K562 (cell line): ENCODE measurements around the gene CPZ. TPM values are rescaled to one million over a fixed set of nuclear protein-coding genes. Genes with fewer than 3 reads are reported as not detected.
A peak's percentile ranks its signal among the peaks of the same experiment; 100 is the strongest.

Experiments used
- ATAC-seq: fragments of 200-7000 bp; cut with Tn5 transposase; 3 replicates; pipeline ENCODE4 v1.9.1; 2020; ENCODE audit warnings: moderate library complexity
- BruUV-seq: library from RNA; stranded (reverse); fragments of 400-500 nt; replicated peaks from 2 replicates; lab custom pipeline; 2021; lab: Mats Ljungman, UMichigan
- CTCF ChIA-PET: fragments of 300-600 bp; formaldehyde crosslinking; extraction: SDS; loops from one replicate; lab custom pipeline; 2021; ENCODE audit warnings: low intra/inter-chr PET ratio; lab: Yijun Ruan, JAX
- POLR2A ChIA-PET: fragments of 300-600, 350-650 bp; sonication (Branson Sonifier 250); formaldehyde crosslinking; extraction: SDS; loops from one replicate; lab custom pipeline; 2021; ENCODE audit warnings: antibody characterized with exemption, inconsistent platforms; lab: Yijun Ruan, JAX
- DNase-seq, 4 experiments: peaks; one replicate each; pipeline versions ENCODE4 v3.0.0 to v3.0.0-alpha.2; 2011 to 2018; ENCODE audit warnings: low spot score in 3 of 4, mixed read lengths in 3 of 4; ENCODE audit errors: extremely low read depth in 1 of 4
- FAIRE-seq: peaks from 2 replicates; lab custom pipeline; 2011; peaks lifted over from hg19 to GRCh38; lab: Jason Lieb, UNC
- H2AFZ ChIP-seq: 2 replicates; pipeline ENCODE4 v1.6.0; 2011; ENCODE audit warnings: low read depth, low read length, control low read depth, inconsistent platforms
- H3K27ac ChIP-seq: fragments of 200-600 bp; 3 replicates; pipeline ENCODE4 v1.8.0; 2011; ENCODE audit warnings: low read depth, mild to moderate bottlenecking, control low read depth, inconsistent platforms, low read length, moderate library complexity, mixed read lengths; ENCODE audit errors: extremely low read depth
- H3K27me3 ChIP-seq, 2 experiments: fragments of 300-600 bp in 1 of 2; 2 replicates in 1 of 2; 3 replicates in 1 of 2; pipeline versions ENCODE4 v1.6.0 to v1.8.0; 2011; ENCODE audit warnings: inconsistent platforms in 2 of 2, low read length in 2 of 2, mild to moderate bottlenecking in 1 of 2, mixed read lengths in 1 of 2, moderate library complexity in 1 of 2; ENCODE audit not compliant: control insufficient read depth in 2 of 2, insufficient read depth in 2 of 2
- H3K36me3 ChIP-seq: fragments of 300-600 bp; 3 replicates; pipeline ENCODE4 v1.8.0; 2011; ENCODE audit warnings: mild to moderate bottlenecking, low read length, inconsistent platforms; ENCODE audit not compliant: control insufficient read depth, insufficient read depth
- H3K4me1 ChIP-seq, 2 experiments: fragments of 200-600 bp in 1 of 2; replicated peaks in 1 of 2; 2 replicates in 1 of 2; 3 replicates in 1 of 2; pipeline versions ENCODE4 v1.5.1 to v1.8.0; 2011; ENCODE audit warnings: inconsistent platforms in 2 of 2, low read length in 2 of 2, mild to moderate bottlenecking in 1 of 2, mixed read lengths in 1 of 2, moderate library complexity in 1 of 2; ENCODE audit not compliant: control insufficient read depth in 2 of 2, insufficient read depth in 2 of 2
- H3K4me2 ChIP-seq: 2 replicates; pipeline ENCODE4 v1.6.1; 2011; ENCODE audit warnings: low read length, control low read depth, inconsistent platforms, mixed read lengths; ENCODE audit not compliant: insufficient read depth
- H3K4me3 ChIP-seq: fragments of 200-600 bp; sonication (generic), shearing (Covaris generic); 2 replicates; pipeline ENCODE4 v1.5.1; 2016; ENCODE audit warnings: control low read depth, inconsistent platforms
- H3K79me2 ChIP-seq: fragments of 200-600 bp; 3 replicates; pipeline ENCODE4 v1.8.0; 2011; ENCODE audit warnings: low read length, inconsistent platforms; ENCODE audit not compliant: control insufficient read depth, insufficient read depth
- H3K9ac ChIP-seq, 2 experiments: 2 replicates each; pipeline versions ENCODE4 v1.6.0 to v1.6.1; 2011; ENCODE audit warnings: low read depth in 2 of 2, low read length in 2 of 2, control low read depth in 1 of 2, inconsistent platforms in 1 of 2, mild to moderate bottlenecking in 1 of 2, mixed read lengths in 1 of 2; ENCODE audit not compliant: insufficient read depth in 1 of 2
- H3K9me1 ChIP-seq: one replicate; pipeline ENCODE4 v1.6.0; 2011; ENCODE audit warnings: inconsistent platforms, mild to moderate bottlenecking, low read length, moderate library complexity; ENCODE audit not compliant: control insufficient read depth, insufficient read depth
- H3K9me3 ChIP-seq: replicated peaks from 2 replicates; pipeline ENCODE4 v1.5.1; 2011; ENCODE audit warnings: low read depth, low read length, inconsistent platforms; ENCODE audit not compliant: control insufficient read depth, insufficient read depth
- H4K20me1 ChIP-seq: replicated peaks from 2 replicates; pipeline ENCODE4 v1.6.1; 2011; ENCODE audit warnings: low read length, inconsistent platforms, mixed read lengths; ENCODE audit not compliant: control insufficient read depth, insufficient read depth
- ARHGAP35 ChIP-seq: fragments of 450-650 bp; IDR thresholded peaks from 2 replicates; pipeline ENCODE4 v1.6.1; 2018; ENCODE audit not compliant: partially characterized antibody
- CBX8 ChIP-seq: fragments of 200-600 bp; sonication (generic); IDR thresholded peaks from 2 replicates; pipeline ENCODE4 v1.6.1; 2012; ENCODE audit warnings: borderline replicate concordance, mixed run types, low read depth, mild to moderate bottlenecking, moderate library complexity, mixed read lengths, low read length, control low read depth, inconsistent platforms; ENCODE audit not compliant: poor library complexity, severe bottlenecking; ENCODE audit errors: extremely low read depth
- CHD2 ChIP-seq: IDR thresholded peaks from 2 replicates; pipeline ENCODE4 v1.6.1; 2011; ENCODE audit warnings: low read depth, low read length
- DPF2 ChIP-seq: fragments of 450-650 bp; IDR thresholded peaks from 2 replicates; pipeline ENCODE4 v1.6.1; 2016
- EHMT2 ChIP-seq: fragments of 450-650 bp; IDR thresholded peaks from 2 replicates; pipeline ENCODE4 v1.6.1; 2018; ENCODE audit warnings: antibody characterized with exemption
- ETV1 ChIP-seq: fragments of 450-650 bp; conservative IDR thresholded peaks from 2 replicates; pipeline ENCODE4 v1.6.1; 2016; ENCODE audit warnings: missing genetic modification characterization, control low read depth, low read depth, missing compliant biosample characterization
- MYBL2 ChIP-seq, 2 experiments: fragments of 450-650 bp in 1 of 2; sonication (generic) in 1 of 2; formaldehyde crosslinking in 1 of 2; IDR thresholded peaks; 2 replicates each; pipeline versions ENCODE4 v1.6.1 to v1.8.1; 2017 to 2022; ENCODE audit warnings: borderline replicate concordance in 1 of 2, inconsistent platforms in 1 of 2, low read depth in 1 of 2, mild to moderate bottlenecking in 1 of 2, missing genetic modification reagents in 1 of 2, moderate library complexity in 1 of 2
- RBM39 ChIP-seq: fragments of 200-400 bp; formaldehyde crosslinking; optimal IDR thresholded peaks from 2 replicates; pipeline ENCODE3; 2018; ENCODE audit warnings: low read depth, low read length
- SPI1 ChIP-seq: IDR thresholded peaks from 2 replicates; pipeline ENCODE4 v1.6.1; 2011; ENCODE audit warnings: low read depth, low read length, control low read depth, borderline replicate concordance
- TCF3 ChIP-seq: sonication (generic); formaldehyde crosslinking; IDR thresholded peaks from 2 replicates; pipeline ENCODE4 v1.4.0; 2020; ENCODE audit warnings: mild to moderate bottlenecking, missing genetic modification reagents
- TFAM ChIP-seq: fragments of 250-450 bp; sonication (Bioruptor Pico); conservative IDR thresholded peaks from 2 replicates; pipeline ENCODE4 v1.5.0; 2021; ENCODE audit warnings: mild to moderate bottlenecking, moderate library complexity
- ZFX ChIP-seq: sonication (generic); formaldehyde crosslinking; IDR thresholded peaks from 2 replicates; pipeline ENCODE4 v1.8.0; 2022; ENCODE audit warnings: mild to moderate bottlenecking, missing genetic modification reagents, moderate library complexity
- ZNF717 ChIP-seq: fragments of 250-450 bp; sonication (Bioruptor Pico); IDR thresholded peaks from 2 replicates; pipeline ENCODE4 v1.5.0; 2021
- WGBS: fragments of 100-300 bp; shearing (Covaris generic); methylation state at CpG from one replicate; pipeline ENCODE4 v1.1.6; 2016; ENCODE audit warnings: low coverage, mixed read lengths; ENCODE audit not compliant: insufficient coverage; ENCODE audit errors: missing lambda C conversion rate; 5-methylcytosine and 5-hydroxymethylcytosine counted together
- in situ Hi-C: fragments of 300-500 bp; cut with MboI; formaldehyde crosslinking; loops from 4 replicates; pipeline ENCODE4 v1.15.0; 2018; ENCODE audit warnings: inconsistent platforms, mixed read lengths
- intact Hi-C: fragments of 100-400 bp; cut with micrococcal nuclease; formaldehyde crosslinking; loops from 2 replicates; pipeline ENCODE4 v1.14.2; 2022
- polyA plus RNA-seq, 8 experiments: library from polyadenylated mRNA; depleted of rRNA in 4 of 8; stranded (reverse) in 5 of 8; unstranded in 3 of 8; fragments of >200 nt; fragmentation: Nextera tagmentation in 2 of 8; fragmentation: Illumina TruSeq in 1 of 8; extraction: Ambion mirVana in 2 of 8; extraction: Trizol in 1 of 8; gene quantifications; 2 replicates each; pipeline versions ENCODE4 v1.2.1 to v1.2.3, GENCODE V29; 2011 to 2014; ENCODE audit warnings: inconsistent platforms in 1 of 8, missing spikeins in 1 of 8
- total RNA-seq, 7 experiments: library from RNA; depleted of rRNA in 6 of 7; stranded (reverse); fragments of >200 nt in 6 of 7; fragmentation: Illumina TruSeq in 2 of 7; extraction: Trizol in 2 of 7; gene quantifications; 2 replicates each; pipeline versions ENCODE4 v1.2.1 to v1.2.3, GENCODE V29; 2011 to 2021; ENCODE audit warnings: low replicate concordance in 1 of 7
- TF ChIP-seq, protein P1 (sequence below): fragments of 450-650 bp; IDR thresholded peaks from 2 replicates; pipeline ENCODE4 v1.6.1; 2017; ENCODE audit warnings: mild to moderate bottlenecking, moderate library complexity
- TF ChIP-seq, protein P2 (sequence below): fragments of 250-450 bp; sonication (Bioruptor Pico); IDR thresholded peaks from 2 replicates; pipeline ENCODE4 v1.8.0; 2022; ENCODE audit warnings: moderate library complexity, mild to moderate bottlenecking, inconsistent platforms
- TF ChIP-seq, protein P3 (sequence below): fragments of 450-650 bp; IDR thresholded peaks from 2 replicates; pipeline ENCODE4 v1.6.1; 2014; ENCODE audit warnings: low read depth, mild to moderate bottlenecking, moderate library complexity, borderline replicate concordance

CPZ gene
- total and polyA plus RNA-seq, 9 of the 15 experiments (the other 6 are each of a cell fraction or from before 2014, with no cell fraction given) = 0.06 to 2.2 (median 1.2) TPM; not detected in 1

DNA sequence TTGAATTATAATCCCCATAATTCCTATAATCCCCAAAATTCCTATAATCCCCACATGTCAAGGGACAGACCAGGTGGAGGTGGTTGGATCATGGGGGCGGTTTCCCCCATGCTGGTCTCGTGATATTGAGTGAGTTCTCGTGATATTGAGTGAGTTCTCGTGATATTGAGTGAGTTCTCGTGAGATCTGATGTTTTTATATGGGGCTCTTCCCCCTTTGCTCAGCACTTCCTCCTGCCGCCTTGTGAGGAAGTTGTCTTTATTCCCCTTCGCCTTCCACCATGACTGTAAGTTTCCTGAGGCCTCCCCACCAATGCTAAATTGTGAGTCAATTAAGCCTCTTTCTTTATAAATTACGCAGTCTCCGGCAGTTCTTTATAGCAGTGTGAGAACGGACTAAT, 48.9 kb upstream of the CPZ start:
- Histone ChIP-seq H3K27ac (no peak overlapping the region), H3K4me1 (peaks cover 24 to 26% of the 10 kb centered on the region in 2 experiments), H3K36me3 (no peaks in the 10 kb centered on the region), H3K9ac (no peak overlapping the region; a peak in 1 of 4 replicates), H3K4me2 (no peak overlapping the region), H3K9me3 (no peaks in the 10 kb centered on the region), H2AFZ (no peak overlapping the region), H3K27me3 (no peaks in the 10 kb centered on the region), H3K79me2 (no peaks in the 10 kb centered on the region), H4K20me1 (no peaks in the 10 kb centered on the region), H3K9me1 (no peaks in the 10 kb centered on the region), H3K4me3 (no peak overlapping the region)
- POLR2A ChIA-PET = no interaction called here
- intact Hi-C loops = no loop called here
- FAIRE-seq = no peak
- no peak for DNase-seq
- ATAC-seq = no peak
- WGBS = 67% methylated on average over 10 of the region's 10 CpGs
- TF ChIP-seq ZFX (peak; percentile 45; the same call in 1 of the 2 replicates), TFAM (CRISPR knock-in tag) (no peak), ZNF717 (CRISPR knock-in tag) (no peak), ARHGAP35 (peak; percentile 66), MYBL2 (IDR thresholded peaks at IDR 0.05; ENCODE audit: low read depth) (no peak), MYBL2 (CRISPR knock-in tag; IDR thresholded peaks at IDR 0.05; ENCODE audit: borderline replicate concordance) (no peak), CBX8 (no peak), EHMT2 (no peak), SPI1 (peak; percentile 78; the same call in 1 of the 2 replicates), CHD2 (peak; percentile 85), RBM39 (no peak), ETV1 (tag) (no peak), DPF2 (no peak), TCF3 (CRISPR knock-in tag) (no peak)
- TF ChIP-seq, protein P1, sequence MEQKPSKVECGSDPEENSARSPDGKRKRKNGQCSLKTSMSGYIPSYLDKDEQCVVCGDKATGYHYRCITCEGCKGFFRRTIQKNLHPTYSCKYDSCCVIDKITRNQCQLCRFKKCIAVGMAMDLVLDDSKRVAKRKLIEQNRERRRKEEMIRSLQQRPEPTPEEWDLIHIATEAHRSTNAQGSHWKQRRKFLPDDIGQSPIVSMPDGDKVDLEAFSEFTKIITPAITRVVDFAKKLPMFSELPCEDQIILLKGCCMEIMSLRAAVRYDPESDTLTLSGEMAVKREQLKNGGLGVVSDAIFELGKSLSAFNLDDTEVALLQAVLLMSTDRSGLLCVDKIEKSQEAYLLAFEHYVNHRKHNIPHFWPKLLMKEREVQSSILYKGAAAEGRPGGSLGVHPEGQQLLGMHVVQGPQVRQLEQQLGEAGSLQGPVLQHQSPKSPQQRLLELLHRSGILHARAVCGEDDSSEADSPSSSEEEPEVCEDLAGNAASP = no peak
- TF ChIP-seq, protein P2, sequence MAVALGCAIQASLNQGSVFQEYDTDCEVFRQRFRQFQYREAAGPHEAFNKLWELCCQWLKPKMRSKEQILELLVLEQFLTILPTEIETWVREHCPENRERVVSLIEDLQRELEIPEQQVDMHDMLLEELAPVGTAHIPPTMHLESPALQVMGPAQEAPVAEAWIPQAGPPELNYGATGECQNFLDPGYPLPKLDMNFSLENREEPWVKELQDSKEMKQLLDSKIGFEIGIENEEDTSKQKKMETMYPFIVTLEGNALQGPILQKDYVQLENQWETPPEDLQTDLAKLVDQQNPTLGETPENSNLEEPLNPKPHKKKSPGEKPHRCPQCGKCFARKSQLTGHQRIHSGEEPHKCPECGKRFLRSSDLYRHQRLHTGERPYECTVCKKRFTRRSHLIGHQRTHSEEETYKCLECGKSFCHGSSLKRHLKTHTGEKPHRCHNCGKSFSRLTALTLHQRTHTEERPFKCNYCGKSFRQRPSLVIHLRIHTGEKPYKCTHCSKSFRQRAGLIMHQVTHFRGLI (CRISPR knock-in tag) = no peak
- TF ChIP-seq, protein P3, sequence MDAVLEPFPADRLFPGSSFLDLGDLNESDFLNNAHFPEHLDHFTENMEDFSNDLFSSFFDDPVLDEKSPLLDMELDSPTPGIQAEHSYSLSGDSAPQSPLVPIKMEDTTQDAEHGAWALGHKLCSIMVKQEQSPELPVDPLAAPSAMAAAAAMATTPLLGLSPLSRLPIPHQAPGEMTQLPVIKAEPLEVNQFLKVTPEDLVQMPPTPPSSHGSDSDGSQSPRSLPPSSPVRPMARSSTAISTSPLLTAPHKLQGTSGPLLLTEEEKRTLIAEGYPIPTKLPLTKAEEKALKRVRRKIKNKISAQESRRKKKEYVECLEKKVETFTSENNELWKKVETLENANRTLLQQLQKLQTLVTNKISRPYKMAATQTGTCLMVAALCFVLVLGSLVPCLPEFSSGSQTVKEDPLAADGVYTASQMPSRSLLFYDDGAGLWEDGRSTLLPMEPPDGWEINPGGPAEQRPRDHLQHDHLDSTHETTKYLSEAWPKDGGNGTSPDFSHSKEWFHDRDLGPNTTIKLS = peak; percentile 57; the same call in 1 of the 2 replicates
- in situ Hi-C loops = no loop called here
- CTCF ChIA-PET = no interaction called here
- BruUV-seq = no TSS peak
